Measurements from ENCODE around the gene ZBTB7C.

Gene ZBTB7C

DNA sequence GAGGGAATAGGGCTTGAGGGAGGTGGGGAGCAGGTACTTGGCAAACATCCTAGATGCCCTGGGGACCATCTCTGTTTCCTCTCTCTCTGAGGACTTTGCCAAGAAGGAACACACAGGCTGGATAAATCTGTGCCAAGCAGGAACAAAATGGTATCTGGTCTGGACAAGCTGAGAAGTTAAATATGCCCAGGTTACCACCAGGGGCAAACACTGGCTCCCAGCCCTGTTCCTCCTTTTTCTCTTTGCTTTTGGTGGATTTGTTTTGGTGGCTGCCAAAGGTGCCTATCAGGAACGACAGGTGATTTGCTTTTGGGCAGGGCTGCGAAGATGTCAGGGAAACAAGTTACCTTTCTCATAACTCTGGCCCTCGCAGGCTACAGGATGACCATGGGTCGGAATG lies 251.2 kb downstream of the ZBTB7C start:
- Histone ChIP-seq H3K79me2 (ENCODE audit: insufficient read depth, low read length) (no peaks in the 10 kb centered on the region), H3K9me3 (ENCODE audit: insufficient read depth, low read length) (no peaks in the 10 kb centered on the region), H3K27ac (ENCODE audit: low read depth, low read length) (no peak overlapping the region), H3K36me3 (ENCODE audit: low read length) (no peaks in the 10 kb centered on the region), H3K4me2 (ENCODE audit: low read depth, low read length, poor library complexity, severe bottlenecking) (no peak overlapping the region), H3K9me2 (replicated peaks; ENCODE audit: insufficient read depth, low read length) (no peaks in the 10 kb centered on the region), H4K20me1 (ENCODE audit: low read depth, low read length) (no peaks in the 10 kb centered on the region), H3K9ac (ENCODE audit: low read length) (no peak overlapping the region), H3K27me3 (ENCODE audit: low read length) (no peaks in the 10 kb centered on the region), H3K4me3 (ENCODE audit: insufficient read depth, low read length, poor library complexity, severe bottlenecking) (no peak overlapping the region), H2AFZ (ENCODE audit: low read depth, low read length, severe bottlenecking) (no peak overlapping the region), H3F3A (ENCODE audit: insufficient read depth) (no peaks in the 10 kb centered on the region)
- TF ChIP-seq, protein P1, sequence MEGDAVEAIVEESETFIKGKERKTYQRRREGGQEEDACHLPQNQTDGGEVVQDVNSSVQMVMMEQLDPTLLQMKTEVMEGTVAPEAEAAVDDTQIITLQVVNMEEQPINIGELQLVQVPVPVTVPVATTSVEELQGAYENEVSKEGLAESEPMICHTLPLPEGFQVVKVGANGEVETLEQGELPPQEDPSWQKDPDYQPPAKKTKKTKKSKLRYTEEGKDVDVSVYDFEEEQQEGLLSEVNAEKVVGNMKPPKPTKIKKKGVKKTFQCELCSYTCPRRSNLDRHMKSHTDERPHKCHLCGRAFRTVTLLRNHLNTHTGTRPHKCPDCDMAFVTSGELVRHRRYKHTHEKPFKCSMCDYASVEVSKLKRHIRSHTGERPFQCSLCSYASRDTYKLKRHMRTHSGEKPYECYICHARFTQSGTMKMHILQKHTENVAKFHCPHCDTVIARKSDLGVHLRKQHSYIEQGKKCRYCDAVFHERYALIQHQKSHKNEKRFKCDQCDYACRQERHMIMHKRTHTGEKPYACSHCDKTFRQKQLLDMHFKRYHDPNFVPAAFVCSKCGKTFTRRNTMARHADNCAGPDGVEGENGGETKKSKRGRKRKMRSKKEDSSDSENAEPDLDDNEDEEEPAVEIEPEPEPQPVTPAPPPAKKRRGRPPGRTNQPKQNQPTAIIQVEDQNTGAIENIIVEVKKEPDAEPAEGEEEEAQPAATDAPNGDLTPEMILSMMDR (IDR thresholded peaks at IDR 0.05; ENCODE audit: insufficient read depth, low read length, poor library complexity, severe bottlenecking) = no peak
- TF ChIP-seq EZH2phosphoT487 (conservative IDR thresholded peaks at IDR 0.05; ENCODE audit: low read length) = no peak

DNA sequence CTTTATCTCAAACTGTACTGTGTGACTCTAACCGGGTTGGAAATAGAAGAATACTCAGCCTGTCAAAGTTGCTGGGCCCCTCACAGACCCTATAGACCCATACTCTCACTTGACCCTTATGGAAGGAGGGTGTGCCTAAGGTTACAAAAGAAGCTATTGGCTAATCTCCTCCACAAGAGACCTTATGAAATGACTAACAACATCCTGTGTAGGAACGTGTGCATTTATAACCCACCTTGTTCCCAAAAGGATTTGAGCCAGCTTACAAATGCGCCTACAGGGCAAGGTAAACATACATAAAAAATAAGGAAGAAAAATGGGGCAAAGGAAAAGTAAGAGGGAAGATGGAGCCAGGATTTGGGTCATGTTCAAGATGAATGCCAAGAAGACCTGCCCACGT lies 253.3 kb downstream of the ZBTB7C start:
- H3K9ac ChIP-seq (ENCODE audit: low read length) = no peak overlapping the region
- H4K20me1 ChIP-seq (ENCODE audit: low read depth, low read length) = no peaks in the 10 kb centered on the region
- H3K27ac ChIP-seq (ENCODE audit: low read depth, low read length) = no peak overlapping the region
- no peaks in the 10 kb centered on the region for H3K9me3 ChIP-seq (ENCODE audit: insufficient read depth, low read length)
- H3F3A ChIP-seq (ENCODE audit: insufficient read depth) = no peaks in the 10 kb centered on the region
- H3K27me3 ChIP-seq (ENCODE audit: low read length) = no peaks in the 10 kb centered on the region
- no peaks in the 10 kb centered on the region for H3K79me2 ChIP-seq (ENCODE audit: insufficient read depth, low read length)
- no peak for TF ChIP-seq EZH2phosphoT487 (conservative IDR thresholded peaks at IDR 0.05; ENCODE audit: low read length)
- TF ChIP-seq, protein P1 (IDR thresholded peaks at IDR 0.05; ENCODE audit: insufficient read depth, low read length, poor library complexity, severe bottlenecking) = no peak
- H3K9me2 ChIP-seq (replicated peaks; ENCODE audit: insufficient read depth, low read length) = no peaks in the 10 kb centered on the region
- no peak overlapping the region for H3K4me3 ChIP-seq (ENCODE audit: insufficient read depth, low read length, poor library complexity, severe bottlenecking)
- no peak overlapping the region for H2AFZ ChIP-seq (ENCODE audit: low read depth, low read length, severe bottlenecking)
- H3K36me3 ChIP-seq (ENCODE audit: low read length) = no peaks in the 10 kb centered on the region
- H3K4me2 ChIP-seq (ENCODE audit: low read depth, low read length, poor library complexity, severe bottlenecking) = no peak overlapping the region

DNA sequence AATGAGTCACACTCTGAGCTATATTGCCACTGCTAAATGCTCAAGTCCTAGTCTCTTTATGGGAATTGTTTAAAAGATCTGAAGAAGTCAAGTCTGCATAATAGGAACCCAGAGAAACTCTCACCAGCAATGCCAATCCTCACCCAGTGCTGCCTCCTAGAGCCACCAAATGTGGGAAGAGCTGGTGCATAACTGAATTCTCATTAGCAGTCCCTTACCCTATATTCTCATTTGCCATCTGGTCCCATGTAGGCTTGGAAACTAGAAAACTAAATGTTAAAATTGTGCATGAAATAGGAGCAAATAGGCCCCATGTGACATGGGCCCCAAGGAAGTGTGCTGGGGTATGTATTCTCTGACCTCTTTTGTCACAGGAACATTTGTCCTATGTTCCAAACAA lies 254.4 kb downstream of the ZBTB7C start:
- H3K27ac ChIP-seq (ENCODE audit: low read depth, low read length) = no peak overlapping the region
- no peaks in the 10 kb centered on the region for H4K20me1 ChIP-seq (ENCODE audit: low read depth, low read length)
- no peak overlapping the region for H2AFZ ChIP-seq (ENCODE audit: low read depth, low read length, severe bottlenecking)
- no peak overlapping the region for H3K4me3 ChIP-seq (ENCODE audit: insufficient read depth, low read length, poor library complexity, severe bottlenecking)
- H3F3A ChIP-seq (ENCODE audit: insufficient read depth) = no peaks in the 10 kb centered on the region
- no peak for TF ChIP-seq EZH2phosphoT487 (conservative IDR thresholded peaks at IDR 0.05; ENCODE audit: low read length)
- TF ChIP-seq, protein P1 (IDR thresholded peaks at IDR 0.05; ENCODE audit: insufficient read depth, low read length, poor library complexity, severe bottlenecking) = no peak
- H3K79me2 ChIP-seq (ENCODE audit: insufficient read depth, low read length) = no peaks in the 10 kb centered on the region
- H3K9me3 ChIP-seq (ENCODE audit: insufficient read depth, low read length) = no peaks in the 10 kb centered on the region
- H3K9me2 ChIP-seq (replicated peaks; ENCODE audit: insufficient read depth, low read length) = no peaks in the 10 kb centered on the region
- no peak overlapping the region for H3K9ac ChIP-seq (ENCODE audit: low read length)
- no peaks in the 10 kb centered on the region for H3K27me3 ChIP-seq (ENCODE audit: low read length)
- H3K36me3 ChIP-seq (ENCODE audit: low read length) = no peaks in the 10 kb centered on the region
- H3K4me2 ChIP-seq (ENCODE audit: low read depth, low read length, poor library complexity, severe bottlenecking) = no peak overlapping the region

Measured in SU-DHL-6 (cell line).